ENCODE data around the gene CYSLTR2.
"Not testable (repeated sequence)": the region's sequence is repeated elsewhere in the genome, so short reads cannot be mapped to it uniquely, and the experiment has no call there.

The CYSLTR2 gene

DNA sequence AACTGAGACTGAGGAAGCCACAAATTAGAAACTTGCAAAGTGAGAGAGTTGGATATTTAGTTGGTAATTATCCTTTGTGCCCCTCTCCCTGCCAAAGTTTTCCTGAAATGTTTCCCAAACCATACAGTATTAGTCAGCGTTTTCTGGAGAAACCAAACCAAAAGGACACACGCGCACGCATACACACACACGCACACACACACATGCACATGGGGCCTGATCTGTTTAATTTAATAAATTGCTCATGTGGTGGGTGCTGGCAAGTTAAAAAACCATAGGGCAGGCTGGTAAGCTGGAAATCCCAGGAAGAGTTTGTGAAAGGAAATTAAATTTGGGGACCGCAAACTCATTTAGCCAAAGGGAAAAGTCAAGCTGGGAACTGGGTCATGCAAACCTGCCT is 11.7 kb upstream of the CYSLTR2 start:
- in situ Hi-C loops (cut with HindIII; ENCODE audit: low pct_ligation_motif_present, low pct_unique_long_range_greater_than_20kb, low sequenced_read_pairs) = no loop called here
- no peak for DNase-seq

DNA sequence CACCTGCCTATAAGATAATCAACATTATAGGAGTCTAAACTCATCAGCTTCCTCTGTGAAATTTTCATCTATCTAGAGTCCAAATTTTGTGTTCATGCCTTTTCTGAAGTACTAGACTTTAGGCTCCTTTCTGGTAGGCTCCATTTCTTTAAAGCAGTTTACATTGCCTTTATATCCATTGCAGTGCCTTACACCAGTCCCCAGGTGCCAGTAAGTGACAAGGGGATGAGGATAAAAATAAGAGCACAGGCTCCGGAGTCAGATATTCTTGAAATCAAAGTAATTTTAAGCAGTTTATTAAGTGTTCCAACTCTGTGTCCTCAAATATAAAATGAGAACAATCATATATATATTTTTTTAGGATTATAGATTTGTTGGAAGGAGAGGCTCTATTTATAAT is 10.6 kb upstream of the CYSLTR2 start:
- DNase-seq = no peak

DNA sequence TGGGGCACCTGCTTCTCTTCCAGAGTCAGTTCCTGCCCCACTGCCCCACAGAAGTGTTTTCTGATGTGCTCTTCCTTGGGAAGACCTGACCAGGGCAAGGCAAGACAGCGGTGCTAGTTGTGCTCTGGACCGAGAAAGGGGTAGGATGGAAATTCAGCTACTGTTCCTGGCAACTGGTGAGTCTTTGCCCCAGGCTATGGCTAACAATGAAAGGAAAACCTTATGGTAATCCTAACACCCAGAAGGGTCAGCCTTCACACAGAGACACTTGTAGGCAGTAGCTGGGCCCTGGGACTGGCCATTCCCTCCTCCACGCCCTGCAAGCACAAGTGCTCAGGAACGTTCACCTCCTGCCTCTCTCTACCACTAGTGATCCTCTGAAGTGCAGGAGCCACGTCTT is 9.6 kb upstream of the CYSLTR2 start:
- no peak for DNase-seq
- in situ Hi-C loops (cut with HindIII; ENCODE audit: low pct_ligation_motif_present, low pct_unique_long_range_greater_than_20kb, low sequenced_read_pairs) = no loop called here

More for the DNA sequence above, 10.6 kb upstream of the CYSLTR2 start:
- in situ Hi-C loops (cut with HindIII; ENCODE audit: low pct_ligation_motif_present, low pct_unique_long_range_greater_than_20kb, low sequenced_read_pairs) = no loop called here

DNA sequence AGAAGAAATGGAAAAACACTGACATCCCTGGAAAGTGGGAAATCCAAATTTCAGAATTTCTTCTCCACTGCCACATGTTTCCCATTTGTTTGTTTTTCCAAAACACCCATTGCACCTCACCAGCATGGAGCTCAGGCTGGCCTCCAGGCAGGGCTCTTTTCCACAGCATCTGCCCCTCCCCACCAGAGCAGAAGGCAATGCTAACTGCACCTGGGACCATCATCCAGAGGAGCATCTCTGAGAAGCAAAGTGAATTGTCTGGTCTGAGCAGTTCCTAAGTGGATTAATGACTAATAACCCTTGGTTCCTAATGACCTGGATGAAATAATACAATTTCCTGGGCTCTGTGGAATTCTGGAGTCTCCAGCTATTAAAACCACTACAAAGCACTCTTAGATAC is 8.8 kb upstream of the CYSLTR2 start:
- in situ Hi-C loops (cut with HindIII; ENCODE audit: low pct_ligation_motif_present, low pct_unique_long_range_greater_than_20kb, low sequenced_read_pairs) = no loop called here
- DNase-seq = no peak

DNA sequence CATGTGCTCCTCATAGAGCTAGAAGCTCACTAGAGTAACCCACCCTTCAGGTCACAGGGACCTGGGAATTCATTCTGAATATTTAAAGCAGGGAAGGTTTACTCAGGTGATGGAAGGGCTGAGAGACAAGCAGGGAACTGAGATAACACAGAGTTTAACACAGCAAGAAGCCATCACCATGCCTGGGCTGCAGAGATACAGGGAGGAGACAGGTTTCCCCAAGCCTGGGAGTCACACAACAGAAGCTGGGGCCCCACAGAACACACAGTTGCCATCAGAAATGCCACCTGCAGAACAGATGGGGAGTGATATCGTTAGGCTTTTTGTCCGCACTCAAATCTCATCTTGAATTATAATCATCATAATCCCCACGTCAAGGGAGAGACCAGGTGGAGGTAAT is 7.9 kb upstream of the CYSLTR2 start:
- in situ Hi-C loops (cut with HindIII; ENCODE audit: low pct_ligation_motif_present, low pct_unique_long_range_greater_than_20kb, low sequenced_read_pairs) = no loop called here
- DNase-seq = no peak

DNA sequence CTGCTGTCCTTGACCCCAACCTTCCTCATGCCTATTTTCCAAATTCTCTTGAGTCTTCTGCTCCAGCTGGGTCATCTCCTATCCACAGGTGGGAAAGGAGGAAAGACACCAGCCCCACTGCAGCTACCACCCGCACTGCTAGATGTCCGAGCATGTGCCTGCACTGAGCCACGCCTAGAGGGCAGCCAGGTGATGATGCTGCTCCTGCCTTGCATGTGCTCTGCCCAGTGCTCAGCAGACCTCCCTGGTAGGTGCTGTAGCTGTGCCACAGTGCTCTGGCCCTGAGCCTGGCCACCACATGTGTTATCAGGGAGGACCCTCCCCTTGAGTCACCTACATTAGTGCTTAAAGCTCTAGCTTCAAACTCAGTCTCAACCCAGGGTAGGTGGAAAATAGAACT is 6.9 kb upstream of the CYSLTR2 start:
- DNase-seq = no peak
- in situ Hi-C loops (cut with HindIII; ENCODE audit: low pct_ligation_motif_present, low pct_unique_long_range_greater_than_20kb, low sequenced_read_pairs) = no loop called here

DNA sequence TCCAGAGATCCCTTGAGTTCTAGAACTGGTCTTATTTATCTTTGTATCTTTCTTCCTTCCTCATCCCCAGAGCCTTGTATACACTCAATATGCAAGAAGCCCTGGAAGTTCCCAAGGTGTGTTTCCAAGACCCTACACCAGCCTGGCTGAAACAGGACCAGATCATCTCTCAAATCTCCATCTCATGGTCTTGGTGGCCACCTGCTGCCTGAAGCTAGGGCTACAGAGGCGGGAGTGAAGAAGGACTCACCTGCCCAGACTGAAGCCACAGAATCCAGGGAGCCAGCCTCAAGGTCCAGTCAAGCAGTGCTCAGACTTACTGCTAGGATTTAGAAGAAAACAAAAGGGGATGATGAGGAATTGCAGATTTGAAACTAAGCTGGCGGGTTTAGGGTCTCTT is 6.1 kb upstream of the CYSLTR2 start:
- in situ Hi-C loops (cut with HindIII; ENCODE audit: low pct_ligation_motif_present, low pct_unique_long_range_greater_than_20kb, low sequenced_read_pairs) = no loop called here
- DNase-seq = no peak

DNA sequence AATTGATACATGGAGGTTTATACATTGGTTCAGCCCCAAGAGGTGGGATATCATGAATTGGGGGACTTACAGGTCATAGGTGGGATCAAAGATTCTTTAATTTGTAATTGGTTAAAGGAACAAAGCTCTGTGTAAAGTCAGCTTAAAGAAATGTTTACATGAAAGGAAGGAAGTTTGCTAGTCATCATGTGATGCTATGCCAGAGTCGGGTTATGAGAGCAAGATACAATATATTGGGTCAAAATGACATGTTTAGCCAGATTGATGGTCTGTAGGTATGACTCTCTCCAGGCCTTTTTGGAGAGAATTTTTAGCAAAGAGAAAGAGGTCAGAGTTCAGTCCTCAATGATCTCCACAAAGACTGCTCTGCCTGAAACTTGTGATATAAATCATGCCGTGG is 5.3 kb upstream of the CYSLTR2 start:
- in situ Hi-C loops (cut with HindIII; ENCODE audit: low pct_ligation_motif_present, low pct_unique_long_range_greater_than_20kb, low sequenced_read_pairs) = no loop called here

DNA sequence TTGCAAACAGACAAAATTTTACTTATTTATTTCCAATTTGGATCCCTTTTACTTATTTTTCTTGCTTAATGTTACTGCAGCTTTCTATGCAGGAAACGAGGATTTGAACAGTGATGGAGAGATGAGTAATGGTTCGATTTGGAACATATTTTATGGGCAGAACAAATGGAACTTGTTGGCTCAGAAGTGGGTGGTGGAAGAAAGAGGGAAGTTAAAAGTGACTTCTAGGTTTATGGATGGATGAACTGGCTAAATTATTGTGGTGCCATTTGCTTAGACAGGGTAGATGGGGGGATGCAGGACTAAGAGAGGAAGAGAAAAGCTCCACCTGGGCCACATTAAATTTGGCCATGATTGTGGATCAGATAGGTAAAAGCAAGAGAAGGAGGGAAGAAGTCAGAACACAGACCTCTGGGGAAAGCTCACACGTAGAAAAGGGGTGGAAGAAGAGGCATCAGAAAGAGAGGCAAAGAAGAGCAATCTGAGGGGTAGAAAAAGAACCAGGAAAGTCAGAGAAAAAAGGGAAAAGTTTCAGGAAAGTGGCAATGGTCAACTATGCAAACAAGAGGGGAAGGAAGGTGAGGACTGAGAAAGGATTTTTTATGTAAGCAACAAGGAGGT is 768 bp upstream of the CYSLTR2 start:
- in situ Hi-C loops (cut with HindIII; ENCODE audit: low pct_ligation_motif_present, low pct_unique_long_range_greater_than_20kb, low sequenced_read_pairs) = no loop called here
- no peak for DNase-seq

More for the DNA sequence above, 5.3 kb upstream of the CYSLTR2 start:
- no peak for DNase-seq

DNA sequence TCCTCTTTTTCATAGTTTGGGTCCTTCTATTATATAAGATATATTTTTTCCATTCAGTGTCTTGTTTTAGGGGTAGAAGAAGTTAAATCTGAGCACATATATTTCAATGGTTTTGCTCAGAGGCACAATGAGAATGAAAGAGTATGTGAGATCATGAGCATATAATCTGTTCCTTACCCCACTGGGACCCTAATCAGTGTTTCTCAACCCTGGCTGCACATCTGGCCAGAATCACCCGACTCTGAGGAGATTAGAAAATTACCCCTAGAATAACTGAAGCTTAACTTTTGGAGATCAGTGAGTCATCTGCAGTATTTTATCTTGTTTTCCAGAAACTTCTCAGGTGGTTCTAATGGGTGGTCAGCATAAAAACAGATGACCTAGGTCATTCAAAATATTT is 782 bp downstream of the CYSLTR2 start:
- in situ Hi-C loops (cut with HindIII; ENCODE audit: low pct_ligation_motif_present, low pct_unique_long_range_greater_than_20kb, low sequenced_read_pairs) = no loop called here
- no peak for DNase-seq

DNA sequence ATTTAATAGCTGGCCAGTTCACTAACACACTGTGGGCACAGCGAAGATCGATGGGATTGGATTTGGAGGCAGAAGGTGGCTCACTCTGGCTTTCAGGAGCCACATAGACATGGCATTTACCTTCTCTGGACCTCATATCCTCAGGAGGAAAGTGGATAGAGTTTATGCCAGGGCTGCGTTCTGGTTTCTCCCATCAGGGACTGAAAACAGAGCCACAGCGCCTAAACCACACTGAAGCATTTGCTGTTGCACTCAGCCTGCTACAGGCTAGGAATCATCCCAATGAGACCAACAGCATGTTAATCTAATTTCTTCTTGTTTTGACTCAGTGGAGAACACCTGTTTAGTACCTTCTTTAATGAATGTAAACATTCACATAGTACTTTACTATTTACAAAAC is 1.6 kb downstream of the CYSLTR2 start:
- no peak for DNase-seq
- in situ Hi-C loops (cut with HindIII; ENCODE audit: low pct_ligation_motif_present, low pct_unique_long_range_greater_than_20kb, low sequenced_read_pairs) = no loop called here

DNA sequence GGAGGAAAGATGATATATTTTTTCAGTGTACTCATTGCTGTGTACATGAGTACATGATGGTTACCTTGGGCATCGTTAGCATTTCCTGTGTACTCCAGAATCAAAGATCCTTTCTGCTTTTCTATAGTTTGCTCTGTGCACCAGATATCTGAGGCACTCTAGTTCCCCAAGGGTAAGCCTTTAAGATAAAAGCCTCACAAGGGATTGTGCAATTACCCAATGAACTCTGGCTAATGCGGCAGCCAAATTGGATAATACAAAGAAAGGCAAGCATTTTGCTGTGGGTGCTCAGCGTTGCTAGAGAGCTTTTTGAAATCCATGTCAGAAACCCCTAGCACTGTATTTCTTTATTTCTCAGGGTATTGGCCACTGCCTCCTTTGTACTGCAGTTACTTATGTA is 2.9 kb downstream of the CYSLTR2 start:
- in situ Hi-C loops (cut with HindIII; ENCODE audit: low pct_ligation_motif_present, low pct_unique_long_range_greater_than_20kb, low sequenced_read_pairs) = no loop called here
- no peak for DNase-seq

DNA sequence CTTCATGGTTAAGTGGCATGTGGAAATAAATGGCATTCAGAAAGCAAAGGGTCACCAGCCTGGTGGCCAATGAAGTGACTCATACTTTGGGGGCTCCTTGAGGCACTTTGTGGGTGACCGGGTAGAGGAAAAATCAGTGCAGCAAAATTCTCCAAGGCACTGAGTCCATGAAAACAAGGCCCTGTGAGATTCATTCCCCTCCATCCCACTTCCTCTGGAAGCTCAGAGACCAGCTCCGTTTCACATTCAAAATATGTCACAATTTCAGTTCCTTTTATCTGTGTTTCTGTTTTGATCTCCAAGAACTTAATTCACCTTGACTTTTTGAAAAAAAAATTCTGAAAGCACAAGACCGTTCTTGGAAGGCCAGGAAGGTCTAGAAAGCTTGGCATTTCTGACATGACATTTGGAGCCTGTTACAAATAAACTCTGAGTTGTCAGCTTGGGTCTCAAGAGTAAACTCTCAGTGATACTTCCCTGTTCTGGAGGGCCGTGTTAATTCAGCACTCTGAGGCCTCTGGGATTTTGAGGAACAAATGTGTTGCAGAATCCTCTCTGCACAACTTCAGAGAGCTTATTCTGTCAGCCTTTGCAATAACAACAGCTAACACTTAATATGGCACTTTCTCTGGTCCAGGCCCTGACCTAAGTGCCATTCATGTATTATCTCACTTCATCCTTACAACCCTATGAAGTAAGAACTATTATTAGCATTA is 6.8 kb downstream of the CYSLTR2 start:
- DNase-seq = no peak
- in situ Hi-C loops (cut with HindIII; ENCODE audit: low pct_ligation_motif_present, low pct_unique_long_range_greater_than_20kb, low sequenced_read_pairs) = no loop called here

DNA sequence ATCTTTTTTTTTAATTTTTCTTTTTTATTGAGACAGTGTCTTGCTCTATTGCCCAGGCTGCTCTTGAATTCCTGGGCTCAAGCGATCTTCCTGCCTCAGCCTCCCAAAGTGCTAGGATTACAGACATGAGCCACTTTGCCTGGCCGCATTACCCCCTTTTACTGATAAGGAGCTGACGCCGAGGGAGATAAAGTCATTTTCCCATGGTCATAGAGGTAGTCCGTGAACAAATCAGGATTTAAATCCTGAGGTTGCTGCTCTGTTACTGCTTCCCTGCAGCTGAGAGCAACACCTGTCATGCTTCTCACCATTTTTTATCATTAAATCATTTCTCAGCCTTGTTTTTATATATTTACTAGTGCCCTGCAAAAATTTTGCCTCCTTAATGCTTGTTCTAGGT is 7.4 kb downstream of the CYSLTR2 start:
- in situ Hi-C loops (cut with HindIII; ENCODE audit: low pct_ligation_motif_present, low pct_unique_long_range_greater_than_20kb, low sequenced_read_pairs) = no loop called here
- no peak for DNase-seq

DNA sequence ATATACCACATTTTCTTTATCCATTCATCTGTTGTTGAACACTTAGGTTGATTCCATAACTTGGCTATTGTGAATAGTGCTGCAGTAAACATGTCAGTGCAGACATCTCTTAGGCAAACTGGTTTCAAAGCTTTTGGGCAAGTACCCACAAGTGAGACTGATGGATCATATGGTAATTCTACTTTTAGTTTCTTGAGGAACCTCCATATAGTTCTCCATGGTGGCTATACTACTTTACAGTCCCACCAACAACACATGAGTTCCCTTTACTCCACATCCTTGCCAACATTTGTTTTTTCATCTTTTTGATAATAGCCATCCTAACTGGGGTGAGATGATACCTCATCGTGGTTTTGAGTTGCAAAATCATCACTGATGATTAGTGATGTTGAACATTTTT is 8.5 kb downstream of the CYSLTR2 start:
- no peak for DNase-seq
- in situ Hi-C loops (cut with HindIII; ENCODE audit: low pct_ligation_motif_present, low pct_unique_long_range_greater_than_20kb, low sequenced_read_pairs) = no loop called here

DNA sequence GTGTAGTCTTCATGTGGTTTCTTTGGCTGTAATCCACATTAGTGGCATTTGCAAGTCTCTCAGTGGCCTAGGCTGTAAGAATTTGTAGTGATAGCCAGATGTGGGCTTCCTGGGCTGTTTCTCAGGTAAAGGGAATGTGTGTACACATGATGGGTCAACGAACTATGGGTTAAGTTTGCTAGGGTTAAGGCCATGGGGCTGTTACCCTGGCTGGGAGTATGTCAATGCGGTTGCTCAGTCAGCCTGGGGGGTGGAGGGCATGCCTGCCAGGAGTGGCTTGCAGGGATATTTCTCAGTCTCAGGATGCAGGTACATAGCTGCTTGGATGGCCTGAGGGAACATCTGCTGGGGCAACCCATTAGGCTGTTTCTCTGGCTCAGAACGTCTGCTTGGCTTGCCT is 13.4 kb downstream of the CYSLTR2 start:
- in situ Hi-C loops (cut with HindIII; ENCODE audit: low pct_ligation_motif_present, low pct_unique_long_range_greater_than_20kb, low sequenced_read_pairs) = no loop called here
- DNase-seq = no peak

DNA sequence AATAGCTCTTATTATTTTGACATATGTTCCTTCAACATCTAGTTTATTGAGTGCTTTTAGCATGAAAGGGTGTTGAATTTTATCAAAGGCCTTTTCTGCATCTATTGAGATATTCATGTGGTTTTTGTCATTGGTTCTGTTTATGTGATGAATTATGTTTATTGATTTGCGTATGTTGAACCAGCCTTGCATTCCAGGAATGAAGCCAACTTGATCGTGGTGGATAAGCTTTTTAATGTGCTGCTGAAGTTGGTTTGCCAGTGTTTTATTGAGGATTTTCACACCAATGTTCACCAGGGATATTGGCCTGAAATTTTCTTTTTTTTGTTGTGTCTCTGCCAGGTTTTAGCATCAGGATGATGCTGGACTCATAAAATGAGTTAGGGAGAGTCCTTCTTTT is 17.7 kb downstream of the CYSLTR2 start:
- DNase-seq; in situ Hi-C loops (cut with HindIII; ENCODE audit: low pct_ligation_motif_present, low pct_unique_long_range_greater_than_20kb, low sequenced_read_pairs): not testable (repeated sequence)

DNA sequence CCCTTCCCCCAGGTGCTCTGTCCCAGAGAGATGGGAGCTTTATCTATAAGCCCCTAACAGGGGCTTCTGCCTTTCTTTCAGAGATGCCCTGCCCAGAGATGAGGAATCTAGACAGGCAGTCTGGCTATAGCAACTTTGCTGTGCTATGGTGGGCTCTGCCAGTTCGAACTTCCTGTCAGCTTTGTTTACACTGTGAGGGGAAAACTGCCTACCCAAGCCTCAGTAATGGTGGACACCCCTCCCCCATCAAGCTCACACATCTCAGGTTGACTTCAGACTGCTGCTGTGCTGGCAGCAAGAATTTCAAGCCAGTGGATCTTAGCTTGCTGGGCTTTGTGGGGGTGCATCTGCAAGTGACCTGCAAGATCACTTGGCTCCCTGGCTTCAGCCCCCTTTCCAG is 21.5 kb downstream of the CYSLTR2 start:
- no peak for DNase-seq
- in situ Hi-C loops (cut with HindIII; ENCODE audit: low pct_ligation_motif_present, low pct_unique_long_range_greater_than_20kb, low sequenced_read_pairs) = no loop called here

DNA sequence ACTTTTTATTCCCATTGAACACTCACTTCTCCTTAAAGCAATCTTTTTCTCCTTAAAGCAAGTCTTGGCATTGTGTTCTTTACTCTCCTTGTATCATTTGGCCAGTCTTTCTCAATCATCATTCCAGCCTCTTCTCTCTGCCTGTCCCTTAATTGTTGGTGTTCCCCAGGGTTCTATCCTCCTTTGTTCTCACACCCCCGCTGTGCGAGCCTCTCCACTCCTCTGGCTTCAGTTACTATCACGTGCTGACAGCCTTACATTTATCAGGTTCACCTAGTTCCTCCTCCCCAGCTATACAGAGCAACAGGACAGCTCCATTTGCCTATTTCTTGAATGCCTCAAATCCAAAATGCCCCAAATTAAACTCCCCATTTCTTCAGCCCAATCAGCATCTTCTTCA is 24.6 kb downstream of the CYSLTR2 start:
- DNase-seq = no peak
- in situ Hi-C loops (cut with HindIII; ENCODE audit: low pct_ligation_motif_present, low pct_unique_long_range_greater_than_20kb, low sequenced_read_pairs) = no loop called here

DNA sequence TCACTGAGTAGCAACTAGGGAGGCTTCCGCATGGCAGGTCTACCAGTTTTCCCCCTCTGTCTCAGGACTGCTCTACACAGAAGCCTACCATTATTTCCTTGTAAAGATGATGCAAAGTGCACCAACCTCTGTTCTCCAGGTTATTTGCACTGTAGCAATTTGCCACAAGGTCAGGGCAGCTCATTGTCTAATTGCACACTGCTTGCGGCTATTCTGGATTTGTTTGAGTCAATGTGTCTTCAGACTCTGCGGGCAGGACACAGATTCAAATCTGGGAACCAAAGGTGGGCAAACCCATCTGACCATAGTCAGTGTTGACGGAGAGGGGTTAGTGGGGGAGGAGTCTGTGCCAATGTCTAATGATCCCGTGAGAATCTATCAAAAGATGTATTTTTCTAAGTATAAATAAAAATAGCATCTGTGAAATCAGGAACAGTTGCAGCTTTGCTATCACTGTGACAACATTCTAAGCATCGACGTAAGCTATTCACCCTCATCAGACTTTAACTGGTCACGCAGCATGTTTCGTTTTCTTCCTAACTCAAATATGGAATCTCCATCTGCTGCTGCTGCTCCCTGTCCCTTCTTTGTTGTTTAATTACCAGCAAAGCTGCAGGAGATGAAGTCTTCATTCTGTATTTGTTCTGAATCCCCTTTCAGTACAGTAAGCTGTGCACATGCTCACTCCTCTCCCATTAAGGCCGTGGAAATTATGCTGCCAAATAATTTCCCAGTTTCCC is 26.4 kb downstream of the CYSLTR2 start:
- in situ Hi-C loops (cut with HindIII; ENCODE audit: low pct_ligation_motif_present, low pct_unique_long_range_greater_than_20kb, low sequenced_read_pairs) = no loop called here
- no peak for DNase-seq

Measured in ACHN (cell line).